Measurements from ENCODE around the gene RNPS1.

The RNPS1 gene

DNA sequence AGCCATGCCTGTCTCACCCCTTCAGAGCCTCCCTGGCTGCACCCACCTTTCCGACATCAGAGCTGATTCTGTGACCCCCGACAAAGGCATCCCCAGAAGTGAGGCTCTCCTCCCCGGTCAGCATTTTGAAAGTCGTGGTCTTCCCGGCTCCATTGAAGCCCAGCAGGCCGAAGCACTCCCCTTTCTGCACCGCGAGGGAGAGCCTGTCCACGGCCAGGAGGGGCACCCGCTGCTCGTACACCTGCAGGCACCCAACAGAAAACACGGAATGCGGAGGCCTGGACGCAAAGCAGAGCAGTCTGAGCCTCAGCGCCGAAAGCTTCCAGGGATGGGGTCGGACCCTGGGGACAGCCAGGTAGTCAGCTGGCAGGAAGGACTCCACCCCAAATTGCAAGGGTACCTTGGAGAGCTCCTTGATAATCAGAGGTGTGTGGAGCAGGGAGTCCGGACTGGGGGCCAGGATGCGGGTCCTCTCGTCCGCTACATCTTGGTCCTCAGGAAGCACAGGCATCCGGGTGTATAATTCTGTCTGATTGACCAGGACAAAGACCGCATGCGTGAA is 13.1 kb upstream of the RNPS1 start:
- TF ChIP-seq, protein P1, sequence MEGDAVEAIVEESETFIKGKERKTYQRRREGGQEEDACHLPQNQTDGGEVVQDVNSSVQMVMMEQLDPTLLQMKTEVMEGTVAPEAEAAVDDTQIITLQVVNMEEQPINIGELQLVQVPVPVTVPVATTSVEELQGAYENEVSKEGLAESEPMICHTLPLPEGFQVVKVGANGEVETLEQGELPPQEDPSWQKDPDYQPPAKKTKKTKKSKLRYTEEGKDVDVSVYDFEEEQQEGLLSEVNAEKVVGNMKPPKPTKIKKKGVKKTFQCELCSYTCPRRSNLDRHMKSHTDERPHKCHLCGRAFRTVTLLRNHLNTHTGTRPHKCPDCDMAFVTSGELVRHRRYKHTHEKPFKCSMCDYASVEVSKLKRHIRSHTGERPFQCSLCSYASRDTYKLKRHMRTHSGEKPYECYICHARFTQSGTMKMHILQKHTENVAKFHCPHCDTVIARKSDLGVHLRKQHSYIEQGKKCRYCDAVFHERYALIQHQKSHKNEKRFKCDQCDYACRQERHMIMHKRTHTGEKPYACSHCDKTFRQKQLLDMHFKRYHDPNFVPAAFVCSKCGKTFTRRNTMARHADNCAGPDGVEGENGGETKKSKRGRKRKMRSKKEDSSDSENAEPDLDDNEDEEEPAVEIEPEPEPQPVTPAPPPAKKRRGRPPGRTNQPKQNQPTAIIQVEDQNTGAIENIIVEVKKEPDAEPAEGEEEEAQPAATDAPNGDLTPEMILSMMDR (IDR thresholded peaks at IDR 0.05; ENCODE audit: low read depth, low read length) = no peak
- no peak for DNase-seq (ENCODE audit: extremely low read depth, low read depth)

DNA sequence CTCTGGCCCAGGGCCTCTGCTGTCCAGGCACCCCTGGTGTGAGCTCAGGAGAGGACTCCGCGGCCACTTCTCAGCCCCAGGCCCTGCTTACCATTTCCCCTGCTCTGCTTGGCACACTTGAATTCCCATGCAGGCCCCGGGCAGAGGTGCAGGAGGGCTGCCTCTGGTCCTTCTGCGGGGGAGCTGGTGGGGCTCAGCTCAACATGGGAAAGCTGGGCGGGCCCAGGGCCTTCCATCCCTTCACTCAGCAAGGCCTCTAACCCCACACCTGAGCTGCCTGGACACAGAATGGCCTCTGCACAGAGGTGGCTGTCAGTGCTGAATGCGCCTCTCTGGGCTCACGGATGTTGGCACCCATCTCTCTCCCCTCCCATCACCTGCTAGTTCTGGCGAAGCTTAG is 12.5 kb upstream of the RNPS1 start:
- DNase-seq (ENCODE audit: extremely low read depth, low read depth) = no peak
- TF ChIP-seq, protein P1 (IDR thresholded peaks at IDR 0.05; ENCODE audit: low read depth, low read length) = no peak

DNA sequence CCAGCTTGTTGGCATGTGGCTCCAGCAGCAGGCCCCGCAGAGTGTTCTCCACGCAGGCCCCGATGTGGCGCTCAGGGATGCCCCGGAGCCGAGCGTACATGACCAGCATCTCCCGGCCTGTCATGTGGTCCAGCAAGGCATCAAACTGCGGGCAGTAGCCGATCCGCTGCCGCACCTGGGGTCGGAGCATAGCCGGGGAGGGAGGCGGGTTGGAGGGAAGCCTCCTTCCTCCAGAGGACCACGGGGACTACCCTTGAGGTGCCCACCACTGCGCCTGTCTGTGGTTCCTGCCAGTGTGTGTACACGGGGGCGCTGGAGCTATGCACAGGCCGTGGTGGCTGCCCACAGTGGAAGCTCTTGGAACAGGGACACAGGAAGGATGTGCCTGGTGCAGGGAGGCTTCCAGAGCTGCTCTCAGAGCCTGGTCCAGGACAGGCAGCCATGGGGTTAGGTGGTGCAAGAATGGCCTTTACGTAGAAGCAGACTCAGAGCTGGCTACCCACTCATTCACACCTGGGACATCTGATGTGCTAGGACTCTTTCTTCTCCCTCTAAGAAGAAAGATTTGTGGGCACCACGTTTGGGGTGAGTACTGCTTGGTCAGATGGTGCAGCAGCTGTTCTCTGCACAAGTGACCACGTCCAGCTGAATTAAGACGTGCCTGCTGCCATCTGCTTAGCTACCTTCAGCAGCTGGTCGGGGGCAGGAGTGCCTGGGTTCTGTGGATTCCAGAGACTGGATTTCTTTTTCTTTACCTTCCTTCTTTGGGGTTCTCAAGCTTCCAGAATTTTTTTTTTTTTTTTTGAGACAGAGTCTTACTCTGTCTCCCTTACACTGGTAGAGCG is 11.3 kb upstream of the RNPS1 start:
- no peak for DNase-seq (ENCODE audit: extremely low read depth, low read depth)
- TF ChIP-seq, protein P1 (IDR thresholded peaks at IDR 0.05; ENCODE audit: low read depth, low read length) = no peak

DNA sequence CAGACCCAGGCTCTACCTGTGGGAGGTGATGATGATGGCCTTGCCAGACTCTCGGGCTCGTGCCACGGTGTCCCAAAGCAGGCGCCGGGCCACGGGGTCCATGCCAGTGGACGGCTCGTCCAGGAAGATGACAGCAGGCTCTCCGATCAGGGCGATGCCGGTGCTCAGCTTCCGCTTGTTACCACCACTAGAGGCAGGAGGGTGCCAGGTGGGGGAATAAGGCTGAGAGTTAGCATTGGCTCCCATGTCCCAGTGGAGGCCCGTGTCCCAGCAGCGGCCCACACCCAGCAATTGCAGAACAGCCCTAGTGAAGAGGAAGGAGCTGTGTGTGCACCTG is 10.3 kb upstream of the RNPS1 start:
- TF ChIP-seq, protein P1 (IDR thresholded peaks at IDR 0.05; ENCODE audit: low read depth, low read length) = no peak
- DNase-seq (ENCODE audit: extremely low read depth, low read depth) = no peak

DNA sequence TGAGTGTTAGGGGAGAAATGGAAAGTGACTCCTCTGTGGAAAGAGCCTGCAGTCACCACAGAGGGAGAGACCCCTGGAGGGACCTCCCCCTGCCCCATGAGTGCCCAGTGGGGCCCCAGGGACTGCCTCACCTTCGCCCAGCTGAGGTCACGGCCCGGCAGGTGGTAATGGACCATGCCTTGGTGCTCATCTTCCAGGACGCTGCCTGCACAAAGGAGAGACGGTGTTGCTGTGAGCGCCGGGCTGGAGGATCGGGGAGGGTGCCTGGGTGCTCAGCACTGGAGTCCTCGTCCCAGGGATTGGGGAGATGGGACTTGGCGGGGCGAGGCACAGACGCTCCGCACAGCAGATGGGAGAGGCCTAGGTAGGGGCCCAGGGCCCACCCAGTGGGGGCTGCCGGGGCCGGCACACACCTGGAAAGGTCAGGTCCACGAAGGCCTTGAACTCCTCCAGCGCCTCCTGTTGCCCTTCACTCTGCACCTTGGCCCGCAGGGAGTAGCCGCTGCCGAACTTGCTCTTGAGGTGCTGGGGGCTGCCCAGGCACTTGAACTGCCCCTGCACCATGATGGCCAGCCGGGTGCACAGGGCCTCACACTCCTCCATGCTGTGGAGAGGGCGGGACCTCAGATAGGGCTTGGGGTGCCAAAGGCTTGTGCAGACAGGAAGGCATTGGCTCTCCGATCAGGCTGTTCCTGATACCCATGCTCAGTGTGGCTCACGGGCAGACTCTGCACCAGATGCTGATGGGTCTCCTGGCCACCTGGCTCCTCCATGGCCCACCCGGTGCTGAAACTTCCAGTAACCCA is 9.7 kb upstream of the RNPS1 start:
- no peak for DNase-seq (ENCODE audit: extremely low read depth, low read depth)
- TF ChIP-seq, protein P1 (IDR thresholded peaks at IDR 0.05; ENCODE audit: low read depth, low read length) = no peak

DNA sequence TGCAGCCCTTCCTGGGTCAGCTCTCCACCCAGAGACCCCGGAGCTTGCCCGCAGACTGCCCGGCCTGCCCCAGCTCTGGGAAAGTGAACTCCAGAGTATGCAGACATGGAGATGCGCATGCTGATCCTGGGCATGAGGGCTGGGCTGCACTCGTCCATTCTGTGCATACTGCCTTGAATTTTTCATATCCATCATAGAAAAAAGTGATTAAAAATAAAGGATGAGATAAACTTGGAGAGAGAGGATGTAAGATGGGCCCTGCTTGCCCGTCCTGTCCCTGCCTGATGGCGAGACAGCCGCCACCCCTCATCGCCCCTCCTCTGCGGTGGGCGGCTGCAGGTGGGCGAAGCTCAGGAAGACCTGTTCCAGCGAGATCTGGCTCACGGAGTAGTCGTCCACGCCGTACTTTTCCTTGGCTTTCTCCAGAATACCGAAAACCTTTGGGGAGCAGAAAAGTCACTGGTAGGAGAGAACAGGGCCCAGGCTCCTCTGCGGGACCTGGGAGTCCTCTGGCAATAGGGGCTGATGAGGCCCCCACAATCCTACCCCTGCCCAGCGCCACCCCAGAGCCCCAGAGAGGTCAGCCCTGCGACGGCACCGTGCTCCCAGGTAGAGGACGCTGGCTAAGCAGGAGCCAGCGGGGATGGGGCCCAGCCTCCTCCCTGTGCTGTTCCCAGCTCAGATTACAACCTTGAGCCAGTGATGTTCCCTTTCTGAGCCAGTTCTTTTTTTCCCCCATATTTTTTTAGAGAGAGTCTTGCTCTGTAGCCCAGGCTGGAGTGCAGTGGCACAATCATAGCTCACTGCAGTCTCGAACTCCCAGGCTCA is 8.7 kb upstream of the RNPS1 start:
- TF ChIP-seq, protein P1 (IDR thresholded peaks at IDR 0.05; ENCODE audit: low read depth, low read length) = no peak
- no peak for DNase-seq (ENCODE audit: extremely low read depth, low read depth)
